Measurements from ENCODE around the gene CD19. TPM values are rescaled to one million over a fixed set of nuclear protein-coding genes. Genes with fewer than 3 reads are reported as not detected.

The CD19 gene
- total and polyA plus RNA-seq, 4 experiments from 2014 or later = 0.27 to 1.4 TPM; not detected in 2

DNA sequence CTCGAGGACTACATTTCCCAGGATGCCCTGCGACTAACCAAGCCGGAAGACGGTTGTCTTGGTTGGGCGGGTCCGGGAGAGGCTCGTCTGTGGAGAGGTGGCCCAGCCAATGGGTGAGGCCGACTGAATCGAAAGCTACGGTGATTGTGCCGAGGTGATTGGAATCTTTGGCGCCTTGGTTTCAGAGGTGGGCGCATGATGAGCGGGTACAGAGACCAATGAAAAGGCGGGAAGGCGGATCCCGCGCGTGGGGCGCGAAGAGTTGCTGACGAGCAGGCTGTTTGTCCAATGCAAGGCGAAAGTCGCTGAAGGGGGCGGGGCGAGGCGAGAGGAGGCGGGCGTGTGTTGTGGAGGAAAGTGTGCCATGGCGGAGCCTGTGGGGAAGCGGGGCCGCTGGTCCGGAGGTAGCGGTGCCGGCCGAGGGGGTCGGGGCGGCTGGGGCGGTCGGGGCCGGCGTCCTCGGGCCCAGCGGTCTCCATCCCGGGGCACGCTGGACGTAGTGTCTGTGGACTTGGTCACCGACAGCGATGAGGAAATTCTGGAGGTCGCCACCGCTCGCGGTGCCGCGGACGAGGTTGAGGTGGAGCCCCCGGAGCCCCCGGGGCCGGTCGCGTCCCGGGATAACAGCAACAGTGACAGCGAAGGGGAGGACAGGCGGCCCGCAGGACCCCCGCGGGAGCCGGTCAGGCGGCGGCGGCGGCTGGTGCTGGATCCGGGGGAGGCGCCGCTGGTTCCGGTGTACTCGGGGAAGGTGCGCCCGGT, 19.1 kb downstream of the CD19 start, which contains the start of gene NFATC2IP:
TSS of gene NFATC2IP (plus strand) at position 290 of the 762 bp plus-strand sequence. CDS start at position 365, 75 bp downstream.
- H3K36me3 ChIP-seq (ENCODE audit: insufficient read depth, low read length) = peaks cover 22% of the 10 kb centered on the region
- no peaks in the 10 kb centered on the region for H3K9me3 ChIP-seq (ENCODE audit: control insufficient read depth in 1 of 2, low read length in 2 of 2)
- H3K4me1 Mint-ChIP-seq = peaks cover 14 to 40% (median 29%) of the 10 kb centered on the region in 4 donors
- H3K27ac Mint-ChIP-seq = peak within 1 kb of the TSS; percentile 68 to 96 (median 93)
- H3K27ac ChIP-seq (ENCODE audit: low read depth, low read length) = peak within 1 kb of the TSS; percentile 70
- DNase-seq = peak; percentile 99 to 100 (median 100)
- POLR2A ChIA-PET (ENCODE audit: partially characterized antibody) = interaction anchor here (0.7 to 2.8 kb wide), 15 partner anchors 14 to 128 kb away, joined by 3 to 19 read pairs (median 4); partner anchors contain the start of genes ATP2A1, ATXN2L, LAT and RABEP2
- intact Hi-C loops (cut with micrococcal nuclease) = loop anchor here (1.0 to 2.0 kb wide), 5 partner anchors 23 to 129 kb away; partner anchors contain the start of genes ATXN2L, LAT, RABEP2 and SPNS1
- no peaks in the 10 kb centered on the region for H3K27me3 Mint-ChIP-seq
- H3K4me3 ChIP-seq (ENCODE audit: low read length in 2 of 2) = peak within 1 kb of the TSS; percentile 12 to 66
- peaks cover 28% of the 10 kb centered on the region for H3K4me1 ChIP-seq (ENCODE audit: insufficient read depth, low read length)
- no peaks in the 10 kb centered on the region for H3K9me3 Mint-ChIP-seq
- peaks cover 3 to 22% of the 10 kb centered on the region in 2 donors for H3K36me3 Mint-ChIP-seq
- CTCF ChIA-PET (ENCODE audit: partially characterized antibody) = interaction anchor here (0.9 to 1.0 kb wide), 2 partner anchors 80 to 129 kb away, joined by 3 read pairs; no protein-coding TSS in a partner anchor
- peak within 1 kb of the TSS; percentile 93 to 99 (median 96) for H3K4me3 Mint-ChIP-seq
- no peaks in the 10 kb centered on the region for H3K27me3 ChIP-seq (ENCODE audit: insufficient read depth, low read length)

DNA sequence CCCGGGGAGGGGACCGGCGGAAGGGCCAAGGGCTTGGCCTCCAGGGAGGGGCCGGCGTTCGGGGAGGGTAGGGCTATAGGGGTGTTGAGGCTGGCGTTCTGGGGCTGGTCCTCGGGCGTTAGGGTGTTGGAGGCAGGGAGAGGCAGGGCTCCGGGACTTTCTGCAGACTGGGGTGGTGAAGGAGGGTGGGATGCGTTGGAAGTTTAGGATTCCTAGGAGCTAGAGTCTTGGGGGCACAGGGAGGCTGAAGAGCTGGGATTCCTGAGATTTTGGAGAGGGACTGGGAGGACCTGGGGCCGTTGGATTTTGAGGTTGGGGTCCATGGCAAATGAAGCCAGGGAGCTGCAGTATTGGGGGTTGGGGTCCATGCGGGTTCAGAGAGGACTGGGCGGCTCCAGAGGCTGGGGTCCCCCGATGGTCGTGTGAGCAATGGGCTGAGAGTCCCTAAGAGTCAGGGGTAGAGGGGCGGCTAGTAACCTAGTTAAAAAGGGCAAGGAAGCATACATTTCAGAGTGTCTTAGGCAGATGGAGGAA, 19.7 kb downstream of the CD19 start:
- Histone ChIP-seq H3K36me3 (ENCODE audit: insufficient read depth, low read length) (peaks cover 28% of the 10 kb centered on the region), H3K27ac (ENCODE audit: low read depth, low read length) (peak overlapping the region; percentile 70), H3K27me3 (ENCODE audit: insufficient read depth, low read length) (no peaks in the 10 kb centered on the region), H3K9me3 (ENCODE audit: control insufficient read depth in 1 of 2, low read length in 2 of 2) (no peaks in the 10 kb centered on the region), H3K4me1 (ENCODE audit: insufficient read depth, low read length) (peaks cover 25% of the 10 kb centered on the region), H3K4me3 (ENCODE audit: low read length in 2 of 2) (peak overlapping the region; percentile 12 to 66)
- Mint-ChIP-seq H3K4me3 (peak overlapping the region; percentile 89 to 99 (median 96)), H3K4me1 (peaks cover 12 to 38% (median 27%) of the 10 kb centered on the region in 4 donors), H3K36me3 (peaks cover 7 to 27% of the 10 kb centered on the region in 2 donors), H3K9me3 (no peaks in the 10 kb centered on the region), H3K27ac (peak overlapping the region; percentile 66 to 92 (median 90)), H3K27me3 (no peaks in the 10 kb centered on the region)
- intact Hi-C loops (cut with micrococcal nuclease) = loop anchor here (2.0 kb wide), 1 partner anchor 33 kb away; the partner anchor contains the start of gene LAT
- ChIA-PET CTCF (ENCODE audit: partially characterized antibody) (interaction anchor here (0.7 to 1.5 kb wide), 2 partner anchors 22 to 26 kb away, joined by 3 to 4 read pairs; no protein-coding TSS in a partner anchor), POLR2A (ENCODE audit: partially characterized antibody) (interaction anchor here (0.7 to 2.8 kb wide), 8 partner anchors 22 to 123 kb away, joined by 3 to 19 read pairs (median 4); partner anchors contain the start of gene RABEP2)
- DNase-seq = no peak

DNA sequence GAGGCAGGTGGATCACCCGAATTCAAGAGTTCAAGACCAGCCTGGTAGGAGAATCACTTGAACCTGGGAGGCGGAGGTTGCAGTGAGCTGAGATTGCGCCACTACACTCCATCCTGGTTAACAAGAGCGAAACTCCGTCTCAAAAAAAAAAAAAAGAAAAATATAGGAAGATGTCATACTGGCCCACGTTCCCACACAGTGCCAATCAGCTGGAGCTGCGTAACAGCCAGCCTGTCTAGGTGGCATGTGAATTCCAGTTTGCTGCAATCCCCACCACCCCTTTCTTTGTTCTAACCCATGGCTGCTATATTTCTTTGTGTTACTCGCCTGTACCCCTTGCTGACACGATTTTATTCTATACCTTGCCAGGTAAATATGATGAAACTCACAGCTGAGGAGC, 26.4 kb downstream of the CD19 start:
- intact Hi-C loops (cut with micrococcal nuclease) = no loop called here
- POLR2A ChIA-PET (ENCODE audit: partially characterized antibody) = interaction anchor here (0.6 kb wide), 1 partner anchor 16 kb away, joined by 4 read pairs; no protein-coding TSS in a partner anchor

DNA sequence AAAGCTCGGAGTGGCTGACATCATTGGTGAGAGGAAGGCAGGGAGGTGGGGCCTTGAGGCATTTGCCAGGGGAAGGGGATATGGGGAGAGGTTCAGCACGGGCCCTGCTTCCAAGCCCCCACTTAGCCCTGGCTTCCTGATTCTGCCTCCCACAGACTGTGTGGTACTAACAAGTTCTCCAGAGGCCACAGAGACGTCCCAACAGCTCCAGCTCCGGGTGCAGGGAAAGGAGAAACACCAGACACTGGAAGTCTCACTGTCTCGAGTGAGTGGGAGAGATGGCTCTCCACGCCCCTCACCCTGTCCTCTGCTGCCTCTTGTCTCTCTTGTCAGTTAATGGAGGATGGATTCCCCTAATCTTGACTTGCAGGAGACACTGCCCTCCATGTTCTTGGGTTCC, 27.1 kb downstream of the CD19 start:
- H3K4me3 Mint-ChIP-seq = no peak overlapping the region
- H3K27me3 Mint-ChIP-seq = no peaks in the 10 kb centered on the region
- Histone ChIP-seq H3K9me3 (ENCODE audit: control insufficient read depth in 1 of 2, low read length in 2 of 2) (no peaks in the 10 kb centered on the region), H3K4me1 (ENCODE audit: insufficient read depth, low read length) (peaks cover 2% of the 10 kb centered on the region), H3K27ac (ENCODE audit: low read depth, low read length) (no peak overlapping the region), H3K36me3 (ENCODE audit: insufficient read depth, low read length) (peaks cover 76% of the 10 kb centered on the region), H3K4me3 (ENCODE audit: low read length in 2 of 2) (no peak overlapping the region), H3K27me3 (ENCODE audit: insufficient read depth, low read length) (no peaks in the 10 kb centered on the region)
- H3K36me3 Mint-ChIP-seq = peaks cover 28 to 69% of the 10 kb centered on the region in 2 donors
- H3K4me1 Mint-ChIP-seq = peaks cover 2 to 8% (median 5%) of the 10 kb centered on the region in 4 donors
- intact Hi-C loops (cut with micrococcal nuclease) = no loop called here
- no peaks in the 10 kb centered on the region for H3K9me3 Mint-ChIP-seq
- peak overlapping the region in 1 of 7 donors; percentile 41 for H3K27ac Mint-ChIP-seq
- ChIA-PET CTCF (ENCODE audit: partially characterized antibody) (interaction anchor here (1.2 to 1.4 kb wide), 3 partner anchors 14 to 19 kb away, joined by 3 to 4 read pairs (median 3); no protein-coding TSS in a partner anchor), POLR2A (ENCODE audit: partially characterized antibody) (interaction anchor here (0.6 kb wide), 1 partner anchor 15 kb away, joined by 4 read pairs; no protein-coding TSS in a partner anchor)
- no peak for DNase-seq

More for the DNA sequence above, 26.4 kb downstream of the CD19 start:
- Mint-ChIP-seq H3K4me3 (no peak overlapping the region), H3K4me1 (peaks cover 2 to 12% (median 10%) of the 10 kb centered on the region in 4 donors), H3K27ac (peak overlapping the region in 2 of 7 donors; percentile 41 to 66), H3K27me3 (no peaks in the 10 kb centered on the region), H3K9me3 (no peaks in the 10 kb centered on the region), H3K36me3 (peaks cover 24 to 66% of the 10 kb centered on the region in 2 donors)
- peaks cover 7% of the 10 kb centered on the region for H3K4me1 ChIP-seq (ENCODE audit: insufficient read depth, low read length)
- CTCF ChIA-PET (ENCODE audit: partially characterized antibody) = interaction anchor here (1.2 to 1.4 kb wide), 3 partner anchors 13 to 20 kb away, joined by 3 to 4 read pairs (median 3); no protein-coding TSS in a partner anchor
- H3K36me3 ChIP-seq (ENCODE audit: insufficient read depth, low read length) = peaks cover 72% of the 10 kb centered on the region
- no peaks in the 10 kb centered on the region for H3K27me3 ChIP-seq (ENCODE audit: insufficient read depth, low read length)
- H3K9me3 ChIP-seq (ENCODE audit: control insufficient read depth in 1 of 2, low read length in 2 of 2) = no peaks in the 10 kb centered on the region
- H3K4me3 ChIP-seq (ENCODE audit: low read length in 2 of 2) = no peak overlapping the region
- no peak for DNase-seq
- H3K27ac ChIP-seq (ENCODE audit: low read depth, low read length) = no peak overlapping the region

DNA sequence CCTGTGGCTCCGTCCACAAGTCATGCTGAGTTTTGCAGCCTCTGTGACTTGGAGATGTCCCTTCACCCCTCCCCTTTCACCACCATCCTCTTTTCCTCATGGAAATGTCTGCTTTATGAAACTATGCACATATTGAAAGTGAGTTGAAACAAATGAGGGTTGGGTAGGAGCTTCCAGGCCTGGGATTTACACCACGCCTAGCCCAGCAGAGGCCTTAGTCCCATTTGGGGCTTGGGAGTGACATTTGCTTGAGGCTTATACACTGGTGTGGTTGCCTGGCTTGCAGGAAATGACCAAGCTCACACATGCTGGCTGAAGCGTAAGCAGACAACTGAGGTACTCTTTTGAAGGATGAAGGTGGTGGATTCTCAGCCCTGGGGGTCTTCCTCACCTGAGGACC, 32.3 kb downstream of the CD19 start:
- Mint-ChIP-seq H3K36me3 (peaks cover 27 to 62% of the 10 kb centered on the region in 2 donors), H3K27me3 (no peaks in the 10 kb centered on the region), H3K4me1 (peaks cover 0 to 5% (median under 1%) of the 10 kb centered on the region in 4 donors), H3K9me3 (no peaks in the 10 kb centered on the region), H3K4me3 (no peak overlapping the region), H3K27ac (no peak overlapping the region)
- Histone ChIP-seq H3K4me1 (ENCODE audit: insufficient read depth, low read length) (no peaks in the 10 kb centered on the region), H3K27me3 (ENCODE audit: insufficient read depth, low read length) (no peaks in the 10 kb centered on the region), H3K27ac (ENCODE audit: low read depth, low read length) (no peak overlapping the region), H3K4me3 (ENCODE audit: low read length in 2 of 2) (no peak overlapping the region), H3K36me3 (ENCODE audit: insufficient read depth, low read length) (peaks cover 46% of the 10 kb centered on the region), H3K9me3 (ENCODE audit: control insufficient read depth in 1 of 2, low read length in 2 of 2) (no peaks in the 10 kb centered on the region)
- no peak for DNase-seq
- POLR2A ChIA-PET (ENCODE audit: partially characterized antibody) = no interaction called here
- intact Hi-C loops (cut with micrococcal nuclease) = no loop called here
- CTCF ChIA-PET (ENCODE audit: partially characterized antibody) = interaction anchor here (1.0 to 1.2 kb wide), 2 partner anchors 10 to 14 kb away, joined by 4 to 5 read pairs; partner anchors contain the start of gene SPNS1

DNA sequence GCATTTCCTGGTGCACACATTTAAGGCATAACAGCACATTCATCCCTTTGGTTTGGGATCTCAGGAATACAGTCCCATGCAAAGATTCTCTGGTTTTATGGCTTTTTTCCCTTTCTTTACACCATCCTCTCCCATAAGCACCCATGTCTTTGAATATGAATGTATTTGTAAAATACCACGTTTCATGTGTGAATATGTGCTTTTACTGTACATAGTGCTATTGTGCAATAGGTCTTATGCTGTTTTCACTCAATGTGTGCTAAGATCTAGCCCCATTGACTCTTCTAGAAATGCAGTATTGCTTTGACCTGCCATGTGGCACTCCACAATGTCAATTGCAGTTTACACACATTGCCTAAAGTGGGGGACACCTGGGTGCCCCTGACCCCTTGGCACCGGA, 32.7 kb downstream of the CD19 start:
- Histone ChIP-seq H3K27ac (ENCODE audit: low read depth, low read length) (no peak overlapping the region), H3K27me3 (ENCODE audit: insufficient read depth, low read length) (no peaks in the 10 kb centered on the region), H3K4me1 (ENCODE audit: insufficient read depth, low read length) (no peaks in the 10 kb centered on the region), H3K9me3 (ENCODE audit: control insufficient read depth in 1 of 2, low read length in 2 of 2) (no peaks in the 10 kb centered on the region), H3K36me3 (ENCODE audit: insufficient read depth, low read length) (peaks cover 41% of the 10 kb centered on the region), H3K4me3 (ENCODE audit: low read length in 2 of 2) (no peak overlapping the region)
- Mint-ChIP-seq H3K4me3 (no peak overlapping the region), H3K4me1 (peaks cover 0 to 5% (median under 1%) of the 10 kb centered on the region in 4 donors), H3K36me3 (peaks cover 24 to 58% of the 10 kb centered on the region in 2 donors), H3K27ac (no peak overlapping the region), H3K27me3 (no peaks in the 10 kb centered on the region), H3K9me3 (no peaks in the 10 kb centered on the region)
- ChIA-PET CTCF (ENCODE audit: partially characterized antibody) (interaction anchor here (1.2 kb wide), 1 partner anchor 13 kb away, joined by 5 read pairs; no protein-coding TSS in a partner anchor), POLR2A (ENCODE audit: partially characterized antibody) (no interaction called here)
- intact Hi-C loops (cut with micrococcal nuclease) = no loop called here
- no peak for DNase-seq
